DOHH2 (cell line): ENCODE measurements around the gene ADCY6.

Experiments used
- H3F3A ChIP-seq: fragments of 200-600 bp; sonication (generic), shearing (Covaris generic); 2 replicates; pipeline ENCODE4 v1.6.0; 2016; ENCODE audit warnings: antibody characterized with exemption, mild to moderate bottlenecking; ENCODE audit not compliant: control insufficient read depth, insufficient read depth
- H3K27ac ChIP-seq: fragments of 200-600 bp; sonication (generic); 2 replicates; pipeline ENCODE4 v1.5.1; 2014; ENCODE audit warnings: low read depth, mild to moderate bottlenecking, low read length, moderate library complexity
- H3K27me3 ChIP-seq: fragments of 200-600 bp; sonication (generic); 2 replicates; pipeline ENCODE4 v1.6.1; 2014; ENCODE audit warnings: mild to moderate bottlenecking, low read length, mixed read lengths; ENCODE audit not compliant: control insufficient read depth
- H3K36me3 ChIP-seq: fragments of 200-600 bp; sonication (generic); 2 replicates; pipeline ENCODE4 v1.6.1; 2014; ENCODE audit warnings: mild to moderate bottlenecking, low read length, moderate library complexity, mixed read lengths; ENCODE audit not compliant: control insufficient read depth
- H3K4me1 ChIP-seq: fragments of 200-600 bp; sonication (generic); 2 replicates; pipeline ENCODE4 v1.6.1; 2014; ENCODE audit warnings: mild to moderate bottlenecking, low read length, mixed read lengths; ENCODE audit not compliant: control insufficient read depth
- H3K4me2 ChIP-seq: fragments of 200-600 bp; sonication (generic); 2 replicates; pipeline ENCODE4 v1.6.0; 2014; ENCODE audit warnings: mild to moderate bottlenecking, low read length, moderate library complexity
- H3K4me3 ChIP-seq: fragments of 200-600 bp; sonication (generic); 2 replicates; pipeline ENCODE4 v1.5.1; 2014; ENCODE audit warnings: mild to moderate bottlenecking, low read length, mixed read lengths
- H3K79me2 ChIP-seq: fragments of 200-600 bp; sonication (generic); 2 replicates; pipeline ENCODE4 v1.6.1; 2014; ENCODE audit warnings: mild to moderate bottlenecking, low read length, mixed read lengths; ENCODE audit not compliant: control insufficient read depth
- H3K9me2 ChIP-seq: fragments of 200-600 bp; sonication (generic); replicated peaks from 2 replicates; pipeline ENCODE4 v1.6.1; 2014; ENCODE audit warnings: mild to moderate bottlenecking, low read length, mixed read lengths; ENCODE audit not compliant: control insufficient read depth
- H3K9me3 ChIP-seq: fragments of 200-600 bp; sonication (generic); 2 replicates; pipeline ENCODE4 v1.6.1; 2014; ENCODE audit warnings: antibody characterized with exemption, low read length, mixed read lengths; ENCODE audit not compliant: control insufficient read depth, insufficient read depth
- H4K20me1 ChIP-seq: fragments of 200-600 bp; sonication (generic); 2 replicates; pipeline ENCODE4 v1.6.0; 2014; ENCODE audit warnings: low read depth, mild to moderate bottlenecking, antibody characterized with exemption, low read length, moderate library complexity; ENCODE audit not compliant: control insufficient read depth, insufficient read depth
- CTCF ChIP-seq: fragments of 200-600 bp; sonication (generic); IDR thresholded peaks from one replicate; pipeline ENCODE4 v1.5.1; 2014; ENCODE audit warnings: antibody characterized with exemption, mild to moderate bottlenecking, low read depth, low read length; ENCODE audit not compliant: poor library complexity, severe bottlenecking
- EZH2phosphoT487 ChIP-seq: fragments of 200-600 bp; sonication (generic); IDR thresholded peaks from 2 replicates; pipeline ENCODE4 v1.6.1; 2017; ENCODE audit warnings: borderline replicate concordance, mild to moderate bottlenecking, antibody characterized with exemption, low read length, moderate library complexity, mixed read lengths

The ADCY6 gene

DNA sequence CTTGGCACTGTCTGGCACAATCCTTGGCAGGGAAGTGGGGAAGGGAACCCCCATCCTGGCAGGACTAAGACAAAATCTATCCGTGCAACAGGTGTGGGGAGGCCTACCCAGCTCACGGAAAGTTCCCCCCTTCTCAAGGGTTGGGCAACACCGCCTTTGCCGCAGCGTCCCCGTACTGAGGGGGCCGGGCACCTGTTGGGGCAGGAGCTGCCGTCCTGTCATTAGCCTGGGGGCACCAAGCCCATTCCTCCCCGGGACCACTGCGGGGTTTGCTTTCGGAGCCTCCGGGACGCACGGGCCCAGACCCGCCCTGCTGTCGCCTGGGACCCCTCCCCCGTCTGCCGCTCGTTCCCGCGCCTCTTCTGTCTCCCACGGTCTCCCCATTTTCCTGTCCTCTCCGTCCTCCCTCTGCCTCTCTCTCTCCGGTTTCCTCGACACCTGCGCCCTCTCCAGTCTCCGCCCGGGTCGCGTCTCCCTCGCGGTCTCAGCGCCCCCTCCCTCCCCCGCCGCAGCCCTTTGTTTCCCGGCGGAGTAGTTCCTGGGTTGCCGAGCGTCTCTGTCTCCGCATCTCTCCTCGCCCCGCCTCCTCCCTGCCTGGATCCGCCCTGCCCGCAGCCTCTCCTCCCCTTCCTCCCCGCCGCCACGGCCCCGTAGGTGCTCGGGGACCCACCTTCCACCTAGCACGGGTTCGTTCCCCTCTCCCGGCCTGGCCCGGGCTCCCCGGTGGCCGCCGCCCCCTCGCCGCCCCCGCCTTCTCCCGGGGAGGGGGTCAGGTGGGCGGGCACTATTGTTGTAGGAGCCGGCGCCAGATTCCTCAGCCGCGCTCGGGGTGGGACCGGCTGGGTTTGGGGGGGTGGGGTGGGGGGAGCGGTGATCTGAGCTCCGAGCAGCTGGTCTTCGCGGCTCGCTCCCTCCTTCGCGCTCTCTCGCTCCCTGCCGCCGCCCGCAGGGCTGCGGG, 29.3 kb upstream of the ADCY6 start, which contains the start of gene CACNB3:
CACNB3 (plus strand) TSS at position 624 of the 958 bp plus-strand sequence. CDS start 434 bp downstream, outside the sequence.
- H3K4me2 ChIP-seq: peak within 1 kb of the TSS; percentile 80

DNA sequence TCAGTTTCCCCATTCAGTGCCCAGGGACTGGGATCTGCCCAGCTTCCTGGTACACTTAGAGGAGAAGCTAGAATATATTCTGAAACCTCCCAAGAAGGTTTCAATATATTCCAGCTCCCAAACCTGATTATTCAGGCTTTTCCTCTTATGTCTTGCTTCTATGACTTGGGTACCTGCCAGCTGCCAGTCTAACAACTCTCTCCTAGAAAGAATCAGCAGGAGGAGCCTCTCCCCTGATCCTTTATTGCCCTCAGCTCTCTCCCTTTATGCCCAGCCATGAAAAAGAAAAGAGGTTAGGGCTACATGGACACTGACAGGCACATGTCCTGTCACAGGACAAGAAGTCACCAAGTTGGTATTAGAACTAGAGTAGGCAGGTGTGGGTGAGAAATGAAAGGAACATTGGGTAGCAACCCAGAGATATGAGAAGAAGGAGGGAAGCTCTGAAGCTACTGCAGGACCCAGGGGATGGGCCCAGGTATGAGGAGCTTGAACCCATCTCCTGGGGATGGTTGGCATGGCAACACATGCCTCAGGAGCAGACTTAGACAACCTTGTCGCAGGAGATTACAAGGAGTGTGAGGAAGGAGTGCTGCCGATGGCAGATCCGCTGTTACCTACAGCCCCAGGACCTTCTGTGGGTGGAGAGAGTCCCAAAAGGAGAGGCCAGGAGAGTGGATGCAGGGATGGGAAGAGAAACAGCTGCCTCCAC, 27.4 kb upstream of the ADCY6 start:
- peak overlapping the region; percentile 86 for H3K4me2 ChIP-seq
- peaks cover 10% of the 10 kb centered on the region; the same call in 1 of the 2 replicates for H3F3A ChIP-seq
- H3K9me2 ChIP-seq: no peaks in the 10 kb centered on the region
- H3K4me3 ChIP-seq: peak overlapping the region; percentile 76
- H3K4me1 ChIP-seq: peaks cover 33% of the 10 kb centered on the region
- H3K27ac ChIP-seq: no peak overlapping the region
- peaks cover 20% of the 10 kb centered on the region for H3K27me3 ChIP-seq
- H3K79me2 ChIP-seq: no peaks in the 10 kb centered on the region
- H4K20me1 ChIP-seq: no peaks in the 10 kb centered on the region
- H3K36me3 ChIP-seq: no peaks in the 10 kb centered on the region
- no peaks in the 10 kb centered on the region for H3K9me3 ChIP-seq
- no peak for TF ChIP-seq CTCF
- TF ChIP-seq EZH2phosphoT487: no peak

More for the DNA sequence above, 29.3 kb upstream of the ADCY6 start, which contains the start of gene CACNB3:
- TF ChIP-seq CTCF (no peak), EZH2phosphoT487 (no peak)
- Histone ChIP-seq H3K27ac (no peak within 1 kb of the TSS), H3F3A (peaks cover 10% of the 10 kb centered on the region; the same call in 1 of the 2 replicates), H3K27me3 (peaks cover 24% of the 10 kb centered on the region), H3K36me3 (no peaks in the 10 kb centered on the region), H3K79me2 (no peaks in the 10 kb centered on the region), H4K20me1 (no peaks in the 10 kb centered on the region), H3K9me3 (no peaks in the 10 kb centered on the region), H3K4me3 (peak within 1 kb of the TSS; percentile 83), H3K9me2 (no peaks in the 10 kb centered on the region), H3K4me1 (peaks cover 33% of the 10 kb centered on the region)

- Histone ChIP-seq H3F3A (peaks cover 10% of the 10 kb centered on the region; the same call in 1 of the 2 replicates), H3K4me3 (peak overlapping the region; percentile 76), H3K79me2 (no peaks in the 10 kb centered on the region), H3K27me3 (peaks cover 20% of the 10 kb centered on the region), H4K20me1 (no peaks in the 10 kb centered on the region), H3K36me3 (no peaks in the 10 kb centered on the region), H3K4me1 (peaks cover 33% of the 10 kb centered on the region), H3K27ac (peak overlapping the region; percentile 79), H3K9me3 (no peaks in the 10 kb centered on the region), H3K4me2 (peak overlapping the region; percentile 86), H3K9me2 (no peaks in the 10 kb centered on the region)
- TF ChIP-seq EZH2phosphoT487 (no peak), CTCF (no peak)
Observed at GRCh38 chr12:48815126-48816110, 26.5 kb upstream of the ADCY6 start.
